Astrocyte (in vitro differentiated cells and primary cell): ENCODE data around the gene OSBPL2.

Experiments
- EZH2 ChIP-seq: IDR thresholded peaks from 2 replicates; pipeline ENCODE4 v1.6.1; 2012; ENCODE audit warnings: mild to moderate bottlenecking, low read length, inconsistent platforms; ENCODE audit not compliant: insufficient read depth
- TF ChIP-seq, protein P1 (sequence below): IDR thresholded peaks from 2 replicates; pipeline ENCODE4 v1.5.1; 2011; ENCODE audit warnings: low read depth, mild to moderate bottlenecking, inconsistent platforms, low read length, moderate library complexity; ENCODE audit not compliant: insufficient read depth

DNA sequence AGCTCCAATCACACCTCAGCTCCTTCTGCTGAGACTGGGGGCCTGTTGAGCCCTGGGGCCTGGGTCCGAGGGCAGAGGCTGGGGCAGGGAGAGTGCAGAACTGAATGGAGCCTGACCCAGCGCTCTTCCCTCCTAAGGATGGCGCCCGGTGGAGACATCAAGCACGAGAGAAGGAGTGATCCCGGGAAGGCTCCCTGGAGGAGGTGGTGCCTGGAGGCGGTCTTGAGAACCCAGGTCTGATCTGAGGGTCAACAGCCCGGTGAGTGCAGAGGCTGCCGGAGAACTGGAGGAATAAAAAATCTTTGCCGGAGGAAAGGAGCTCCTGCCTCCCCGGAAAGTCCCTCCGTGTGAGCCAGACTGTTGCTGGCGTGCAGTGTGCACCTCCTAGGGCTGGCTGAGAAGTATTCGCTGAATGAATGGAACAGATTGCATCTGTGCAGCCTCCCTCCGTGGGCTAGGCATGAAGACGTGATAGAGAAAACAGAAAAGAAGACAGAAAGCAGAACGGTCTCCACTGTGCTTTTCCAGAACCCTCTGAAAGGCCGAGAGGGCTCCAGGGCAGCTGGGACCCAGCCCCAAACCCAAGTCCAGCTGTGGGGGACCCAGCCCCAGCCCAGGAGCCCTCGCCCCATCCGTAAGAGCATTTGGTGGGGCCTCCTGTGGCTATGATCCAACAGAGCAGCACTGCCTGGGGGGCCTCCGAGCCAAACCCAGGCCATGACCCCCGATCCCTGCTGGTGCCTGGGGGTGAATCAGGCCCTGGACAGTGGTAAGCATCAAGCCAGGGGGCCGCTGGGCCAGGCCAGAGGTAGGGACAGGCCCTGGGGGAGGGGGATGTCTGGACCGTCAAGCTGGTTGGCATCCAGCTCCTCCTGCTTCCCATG lies 11.4 kb upstream of the OSBPL2 start:
- TF ChIP-seq, protein P1, sequence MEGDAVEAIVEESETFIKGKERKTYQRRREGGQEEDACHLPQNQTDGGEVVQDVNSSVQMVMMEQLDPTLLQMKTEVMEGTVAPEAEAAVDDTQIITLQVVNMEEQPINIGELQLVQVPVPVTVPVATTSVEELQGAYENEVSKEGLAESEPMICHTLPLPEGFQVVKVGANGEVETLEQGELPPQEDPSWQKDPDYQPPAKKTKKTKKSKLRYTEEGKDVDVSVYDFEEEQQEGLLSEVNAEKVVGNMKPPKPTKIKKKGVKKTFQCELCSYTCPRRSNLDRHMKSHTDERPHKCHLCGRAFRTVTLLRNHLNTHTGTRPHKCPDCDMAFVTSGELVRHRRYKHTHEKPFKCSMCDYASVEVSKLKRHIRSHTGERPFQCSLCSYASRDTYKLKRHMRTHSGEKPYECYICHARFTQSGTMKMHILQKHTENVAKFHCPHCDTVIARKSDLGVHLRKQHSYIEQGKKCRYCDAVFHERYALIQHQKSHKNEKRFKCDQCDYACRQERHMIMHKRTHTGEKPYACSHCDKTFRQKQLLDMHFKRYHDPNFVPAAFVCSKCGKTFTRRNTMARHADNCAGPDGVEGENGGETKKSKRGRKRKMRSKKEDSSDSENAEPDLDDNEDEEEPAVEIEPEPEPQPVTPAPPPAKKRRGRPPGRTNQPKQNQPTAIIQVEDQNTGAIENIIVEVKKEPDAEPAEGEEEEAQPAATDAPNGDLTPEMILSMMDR = no peak
- TF ChIP-seq EZH2 = no peak
